ENCODE results near the gene CDC45.

- TF ChIP-seq POLR2A (IDR thresholded peaks at IDR 0.05) = no peak
- no peak for TF ChIP-seq CTCF (IDR thresholded peaks at IDR 0.05)
Observed at GRCh38 chr22:19546680-19547079, 67.0 kb downstream of the CDC45 start.
